ENCODE results near the gene CLCN4. TPM values are rescaled to one million over a fixed set of nuclear protein-coding genes. Genes with fewer than 3 reads are reported as not detected.

The CLCN4 gene
- total and polyA plus RNA-seq, 10 donors: 0.63 to 10.9 (median 5.0) TPM

GRCh38 chrX:10138726-10139125 lies 18.0 kb upstream of the CLCN4 start:
- Histone ChIP-seq H3K4me1 (no peaks in the 10 kb centered on the region), H3K4me3 (no peak overlapping the region), H3K27ac (no peak overlapping the region), H3K9me3 (no peaks in the 10 kb centered on the region), H3K27me3 (replicated peaks in 1 of 7) (no peaks in the 10 kb centered on the region), H3K36me3 (peaks cover 0 to 95% (median 45%) of the 10 kb centered on the region in 6 donors)
- TF ChIP-seq POLR2AphosphoS5 (IDR thresholded peaks at IDR 0.05) (no peak), POLR2A (IDR thresholded peaks at IDR 0.05) (no peak), CTCF (IDR thresholded peaks at IDR 0.05 in 8 of 11, conservative IDR thresholded peaks at IDR 0.05 in 3 of 11) (no peak)
- 90 to 100% (median 96%) methylated on average over 1 to 22 of the region's 22 CpGs for WGBS, 5 donors
- no peak for DNase-seq
- intact Hi-C loops (cut with DNase I; ENCODE audit: low total_unique reads): no loop called here

GRCh38 chrX:10140264-10140663 lies 16.5 kb upstream of the CLCN4 start:
- no peaks in the 10 kb centered on the region for H3K27me3 ChIP-seq (replicated peaks in 1 of 7)
- no peak overlapping the region for H3K27ac ChIP-seq
- DNase-seq: no peak
- H3K36me3 ChIP-seq: peaks cover 0 to 83% (median 39%) of the 10 kb centered on the region in 6 donors
- H3K9me3 ChIP-seq: no peaks in the 10 kb centered on the region
- H3K4me3 ChIP-seq: no peak overlapping the region
- WGBS, 5 donors: 87 to 100% (median 97%) methylated on average over 5 to 7 of the region's 7 CpGs
- TF ChIP-seq POLR2AphosphoS5 (IDR thresholded peaks at IDR 0.05) (no peak), POLR2A (IDR thresholded peaks at IDR 0.05) (no peak), CTCF (IDR thresholded peaks at IDR 0.05 in 8 of 11, conservative IDR thresholded peaks at IDR 0.05 in 3 of 11) (no peak)
- intact Hi-C loops (cut with DNase I; ENCODE audit: low total_unique reads): no loop called here
- H3K4me1 ChIP-seq: no peaks in the 10 kb centered on the region

GRCh38 chrX:10142041-10142599 lies 14.7 kb upstream of the CLCN4 start:
- intact Hi-C loops (cut with DNase I; ENCODE audit: low total_unique reads): no loop called here
- Histone ChIP-seq H3K4me1 (no peaks in the 10 kb centered on the region), H3K36me3 (peaks cover 0 to 67% (median 28%) of the 10 kb centered on the region in 6 donors), H3K9me3 (no peaks in the 10 kb centered on the region), H3K4me3 (no peak overlapping the region), H3K27ac (no peak overlapping the region), H3K27me3 (replicated peaks in 1 of 7) (no peaks in the 10 kb centered on the region)
- peak; percentile 55 for DNase-seq
- 82 to 91% (median 83%) methylated on average over 15 to 23 of the region's 23 CpGs for WGBS, 5 donors
- TF ChIP-seq POLR2AphosphoS5 (IDR thresholded peaks at IDR 0.05): no peak
- TF ChIP-seq POLR2A (IDR thresholded peaks at IDR 0.05): no peak
- no peak for TF ChIP-seq CTCF (IDR thresholded peaks at IDR 0.05 in 8 of 11, conservative IDR thresholded peaks at IDR 0.05 in 3 of 11)

GRCh38 chrX:10143071-10143983 lies 13.4 kb upstream of the CLCN4 start:
- H3K36me3 ChIP-seq: peaks cover 0 to 55% (median 24%) of the 10 kb centered on the region in 6 donors
- no peaks in the 10 kb centered on the region for H3K27me3 ChIP-seq (replicated peaks in 1 of 7)
- no peak overlapping the region for H3K4me3 ChIP-seq
- 76 to 94% (median 79%) methylated on average over 11 to 12 of the region's 12 CpGs for WGBS, 5 donors
- TF ChIP-seq CTCF (IDR thresholded peaks at IDR 0.05 in 8 of 11, conservative IDR thresholded peaks at IDR 0.05 in 3 of 11) (no peak), POLR2A (IDR thresholded peaks at IDR 0.05) (no peak), POLR2AphosphoS5 (IDR thresholded peaks at IDR 0.05) (no peak)
- intact Hi-C loops (cut with DNase I; ENCODE audit: low total_unique reads): no loop called here
- H3K27ac ChIP-seq: no peak overlapping the region
- H3K9me3 ChIP-seq: no peaks in the 10 kb centered on the region
- DNase-seq: peak; percentile 58
- H3K4me1 ChIP-seq: no peaks in the 10 kb centered on the region
